Daoy (cell line): ENCODE results near the gene IGDCC3. TPM values are rescaled to one million over a fixed set of nuclear protein-coding genes. Genes with fewer than 3 reads are reported as not detected.
A peak's percentile ranks its signal among the peaks of the same experiment; 100 is the strongest.

Source experiments
- DNase-seq: peaks from one replicate; pipeline ENCODE4 v3.0.0-alpha.2; 2015; ENCODE audit warnings: low read depth
- total RNA-seq: library from RNA; depleted of rRNA; stranded (reverse); fragments of >200 nt; shearing (Covaris generic); gene quantifications from 2 replicates; pipeline ENCODE4 v1.2.3, GENCODE V29; 2014

IGDCC3 gene
- total RNA-seq, 1 experiment from 2014 or later = not detected

DNA sequence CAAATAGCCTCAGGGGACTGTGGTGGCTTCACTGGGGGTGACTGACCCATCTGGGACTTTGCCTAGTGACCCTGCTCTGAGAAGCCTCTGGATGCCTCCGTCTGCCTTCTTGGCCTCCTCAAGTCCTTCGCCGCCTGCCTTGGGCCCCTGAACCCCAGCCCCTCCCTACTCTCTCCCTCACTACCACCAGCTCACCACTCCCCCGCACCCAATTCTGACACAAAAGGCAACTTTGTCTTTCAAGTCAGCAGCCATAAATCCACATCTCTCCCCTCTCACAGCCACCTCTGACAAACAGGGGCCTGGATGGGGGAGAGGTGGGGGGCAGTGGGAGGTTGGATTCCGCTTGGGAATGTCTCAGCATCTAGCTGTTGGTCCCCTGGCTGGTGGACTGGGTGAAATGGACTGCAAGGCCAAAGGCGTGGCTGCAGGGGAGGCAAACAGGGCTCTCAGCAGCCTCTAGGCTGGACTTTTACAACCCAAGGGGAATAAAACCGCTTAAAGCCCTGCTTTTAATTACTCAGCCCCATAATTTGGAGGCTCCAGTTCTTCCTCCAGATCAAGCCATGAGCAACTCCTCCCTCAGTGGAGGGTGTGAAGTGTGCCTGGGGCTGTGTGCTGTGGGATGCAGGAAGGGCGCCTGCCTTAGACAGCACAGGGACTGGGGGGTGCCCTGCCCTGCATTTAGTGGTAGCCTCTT, 33.4 kb downstream of the IGDCC3 start:
- DNase-seq = no peak

DNA sequence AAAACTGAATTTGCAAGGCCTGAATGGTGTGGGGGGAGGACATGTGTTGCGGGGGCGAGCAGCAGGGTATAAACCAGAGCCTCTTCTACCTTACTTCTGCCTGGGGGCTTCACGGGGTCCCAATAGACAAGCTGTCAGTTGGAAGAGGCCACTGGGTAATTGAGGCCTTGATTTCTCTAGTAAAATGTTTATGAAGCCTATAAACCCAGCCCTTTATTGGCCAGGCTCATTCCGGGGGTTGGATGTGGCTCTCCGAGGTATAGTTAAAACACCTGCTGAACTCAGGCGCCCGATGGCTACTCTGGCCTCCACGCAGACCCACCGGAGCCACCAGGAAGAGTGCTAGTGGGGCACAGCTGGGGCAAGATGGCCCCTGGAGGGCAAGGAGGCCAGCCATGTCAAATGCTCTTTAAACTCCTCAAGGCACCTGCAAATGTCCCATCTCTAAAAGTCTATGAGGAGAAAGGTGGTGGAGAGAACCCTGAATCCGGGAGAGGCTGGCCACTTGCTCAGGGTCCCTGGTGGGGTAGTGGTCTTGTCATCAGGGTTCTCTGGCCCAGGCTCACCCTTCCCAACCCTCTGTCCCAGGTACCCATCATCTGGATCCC, 34.3 kb downstream of the IGDCC3 start:
- no peak for DNase-seq

DNA sequence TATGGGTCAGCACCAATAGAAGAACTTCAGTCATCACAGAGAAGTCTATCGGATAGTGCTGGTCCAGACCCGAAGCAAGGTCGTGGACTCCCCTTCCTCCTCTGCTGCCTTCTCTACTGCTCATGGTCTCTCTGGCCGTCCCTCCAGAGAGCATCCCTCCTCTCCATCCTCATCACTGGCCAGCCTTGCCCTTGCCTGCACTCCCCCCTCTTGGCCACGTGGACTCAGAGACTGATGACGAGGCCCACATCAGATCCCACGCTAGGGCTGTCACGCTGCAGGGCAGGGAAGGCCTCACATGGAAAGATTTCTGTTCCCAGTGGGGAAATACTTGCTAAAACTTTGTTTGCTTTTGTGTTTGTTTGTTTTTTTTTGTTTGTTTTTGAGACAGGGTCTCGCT, 35.3 kb downstream of the IGDCC3 start:
- no peak for DNase-seq

DNA sequence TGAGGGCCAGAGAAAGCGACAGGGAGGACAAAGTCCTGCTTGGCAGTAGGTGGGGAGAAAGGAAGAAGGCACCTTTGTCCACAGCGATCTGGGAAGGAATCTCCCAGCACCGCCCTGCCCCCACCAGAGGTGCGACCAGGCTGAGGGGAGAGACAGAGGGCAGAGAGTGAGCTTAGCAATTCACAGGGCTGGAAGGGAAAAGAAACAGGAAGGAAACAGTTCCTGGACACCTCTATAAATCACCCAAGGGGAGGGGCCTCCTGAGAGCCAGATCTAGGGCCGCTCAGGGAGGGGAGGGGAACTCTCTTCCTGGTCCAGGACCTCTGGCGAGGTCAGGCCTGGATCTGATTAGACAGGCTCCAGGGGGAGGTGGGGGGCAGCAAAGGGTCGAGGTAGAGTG, 37.9 kb downstream of the IGDCC3 start:
- no peak for DNase-seq

DNA sequence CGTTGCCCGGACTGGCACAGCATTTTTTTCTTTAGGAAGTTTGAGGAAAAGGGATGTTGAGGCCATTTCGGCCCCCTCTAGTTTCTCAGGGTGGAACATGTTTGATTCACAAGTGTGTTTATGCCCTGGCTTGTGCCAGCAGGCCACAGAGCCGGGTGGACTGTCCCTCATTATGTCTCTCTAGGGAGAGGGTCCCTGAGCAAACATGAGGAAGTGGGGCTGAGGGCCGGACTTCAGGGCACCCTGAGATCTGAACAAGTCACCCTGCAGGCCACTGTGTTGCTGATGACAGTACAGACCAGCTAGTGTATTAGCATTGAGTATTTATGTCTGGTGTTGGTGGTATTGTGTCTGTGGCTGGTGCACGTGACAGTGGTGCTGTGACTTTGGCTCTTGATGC, 38.4 kb downstream of the IGDCC3 start:
- no peak for DNase-seq

DNA sequence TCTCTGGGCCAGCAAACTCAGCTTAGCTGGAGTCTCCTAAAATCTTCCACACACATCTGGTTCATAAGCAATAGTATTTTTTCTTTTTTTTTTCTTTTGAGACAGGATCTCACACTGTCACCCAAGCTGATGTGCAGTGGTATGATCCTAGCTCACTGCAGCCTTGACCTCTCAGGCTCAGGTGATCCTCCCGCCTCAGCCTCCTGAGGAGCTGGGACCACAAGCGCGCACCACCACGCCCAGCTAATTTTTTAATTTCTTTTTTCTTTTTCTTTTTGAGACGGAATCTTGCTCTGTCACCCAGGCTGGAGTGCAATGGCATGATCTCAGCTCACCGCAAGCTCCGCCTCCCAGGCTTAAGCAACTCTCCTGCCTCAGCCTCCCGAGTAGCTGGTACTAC, 39.0 kb downstream of the IGDCC3 start:
- DNase-seq = no peak

DNA sequence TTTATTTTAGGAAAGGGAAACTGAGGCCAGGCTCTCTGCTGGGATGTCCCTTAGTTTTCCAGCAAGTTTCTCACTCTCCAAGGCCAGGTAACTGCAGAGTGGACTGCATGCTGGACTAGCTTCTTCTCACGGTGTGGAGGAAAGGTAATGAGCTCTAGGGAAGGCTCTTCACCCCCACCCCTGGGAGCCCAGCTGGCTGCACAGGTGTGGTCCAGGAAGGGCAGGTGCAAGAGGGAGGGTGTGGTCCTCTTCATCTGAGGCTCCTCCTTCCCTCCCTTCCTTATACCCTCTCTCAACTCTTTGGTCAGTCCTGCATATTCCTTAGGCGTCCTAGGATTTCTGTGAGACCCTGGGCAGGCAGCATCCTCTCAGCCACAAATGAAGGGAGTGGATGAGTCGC, 39.4 kb downstream of the IGDCC3 start:
- DNase-seq = no peak

DNA sequence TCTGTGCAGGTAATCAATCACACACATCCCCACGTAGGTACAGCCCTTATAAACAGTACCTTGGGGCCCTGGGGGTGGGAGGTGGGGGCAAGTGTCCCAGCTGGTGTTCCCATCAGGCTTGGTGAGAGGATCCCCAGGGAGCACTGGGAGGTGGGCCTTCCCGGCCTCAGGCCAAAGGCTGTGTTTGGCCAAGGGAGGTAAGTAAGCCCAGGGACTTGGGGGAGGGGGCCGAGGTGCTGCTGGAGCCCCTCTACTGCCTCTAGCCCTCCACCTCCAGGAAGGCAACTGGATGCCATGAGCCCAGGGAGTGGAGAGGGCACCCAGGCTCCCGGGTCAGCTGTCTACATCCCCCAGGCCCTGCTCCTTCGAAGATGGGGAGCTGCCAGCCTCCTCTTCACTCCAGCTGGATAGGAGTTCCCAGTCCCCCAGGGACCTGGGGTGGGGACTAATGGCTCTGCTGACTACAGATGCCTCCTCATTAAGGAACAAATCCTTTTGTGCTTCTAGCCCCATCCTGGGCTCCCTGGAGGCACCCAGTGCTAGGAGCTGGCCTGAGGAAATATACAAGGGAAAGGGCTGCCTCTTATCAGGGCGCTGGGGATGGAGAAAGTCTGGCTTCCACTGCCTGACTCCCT, 40.2 kb downstream of the IGDCC3 start:
- no peak for DNase-seq

DNA sequence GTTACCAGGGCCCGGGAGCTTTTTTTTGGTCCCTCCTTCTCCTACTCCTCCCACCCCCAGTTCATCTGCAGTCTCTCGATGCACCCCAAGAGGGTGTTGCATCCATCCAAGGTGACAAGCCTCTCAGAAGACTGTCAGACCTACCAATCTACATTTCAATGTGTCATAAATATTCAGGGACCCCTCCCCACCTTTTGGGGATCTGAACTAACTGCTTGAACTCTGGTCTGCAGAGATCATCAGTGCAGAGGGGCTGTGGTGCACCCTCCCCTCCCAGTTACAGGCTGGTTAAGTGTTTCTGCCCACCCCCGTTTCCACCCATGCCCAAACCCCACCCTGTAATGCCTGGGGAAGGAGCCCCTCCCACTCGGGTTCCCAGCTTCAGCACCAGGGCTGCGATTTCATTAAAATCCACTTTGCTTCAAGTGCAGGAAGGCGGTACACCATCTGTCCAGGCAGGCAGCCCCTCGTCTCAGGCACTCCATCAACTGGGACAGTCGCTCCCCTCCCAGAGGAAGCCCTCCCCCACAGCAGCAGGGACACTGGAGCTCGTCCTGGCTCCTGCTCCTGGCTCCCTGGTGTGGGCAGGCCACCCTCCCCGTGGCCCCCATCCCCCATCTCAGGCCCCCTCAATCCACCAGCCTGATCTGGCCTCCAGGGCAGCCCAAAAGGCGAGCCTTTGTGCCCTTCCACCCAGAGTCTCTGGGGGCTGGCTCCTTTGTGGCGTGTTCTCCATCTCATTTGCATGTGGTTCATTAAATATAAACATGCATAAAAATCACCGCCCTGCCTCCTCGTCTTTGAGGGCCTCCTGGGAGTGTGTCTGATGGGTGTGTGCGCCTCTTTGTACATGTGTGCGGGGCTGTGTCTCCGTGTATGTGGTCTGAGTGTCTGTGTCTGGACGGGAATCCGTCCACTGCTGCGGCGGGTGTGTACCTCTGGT, 41.0 kb downstream of the IGDCC3 start:
- no peak for DNase-seq

DNA sequence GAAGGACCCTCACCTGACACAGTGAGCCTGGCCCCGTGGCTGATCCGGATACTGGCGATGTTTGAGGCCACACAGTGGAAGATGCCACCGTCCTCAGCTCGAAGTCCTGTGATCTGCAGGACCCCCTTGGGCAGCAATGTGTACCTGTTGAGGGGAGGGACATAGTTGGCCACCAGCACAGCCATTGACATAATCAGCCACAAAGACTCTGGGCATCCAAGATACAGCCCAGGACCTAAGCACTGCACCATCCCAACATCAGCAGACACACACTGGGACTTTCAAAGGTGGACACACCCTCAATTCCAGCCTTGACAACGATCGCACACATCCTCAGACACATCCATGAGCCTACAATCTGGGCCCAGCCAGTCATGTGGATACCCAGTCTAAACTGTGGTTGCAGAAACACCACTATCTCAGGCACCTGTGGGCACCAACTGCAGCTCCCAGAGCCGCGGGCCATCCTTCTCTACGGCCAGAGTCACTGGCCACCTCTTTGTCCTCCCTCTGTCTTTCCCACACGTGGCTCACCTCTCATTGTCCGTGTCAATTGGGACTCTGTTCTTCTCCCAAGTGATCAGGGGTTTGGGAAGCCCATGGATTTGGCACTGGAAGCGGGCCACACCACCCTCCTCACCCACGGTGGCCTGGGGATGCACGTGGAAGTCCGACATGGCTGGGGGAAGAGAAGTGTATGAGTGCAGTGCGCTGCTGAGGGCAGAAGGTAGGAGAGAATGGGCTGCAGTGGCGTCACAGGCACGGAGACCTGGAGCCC, 42.3 kb downstream of the IGDCC3 start:
- DNase-seq = no peak

DNA sequence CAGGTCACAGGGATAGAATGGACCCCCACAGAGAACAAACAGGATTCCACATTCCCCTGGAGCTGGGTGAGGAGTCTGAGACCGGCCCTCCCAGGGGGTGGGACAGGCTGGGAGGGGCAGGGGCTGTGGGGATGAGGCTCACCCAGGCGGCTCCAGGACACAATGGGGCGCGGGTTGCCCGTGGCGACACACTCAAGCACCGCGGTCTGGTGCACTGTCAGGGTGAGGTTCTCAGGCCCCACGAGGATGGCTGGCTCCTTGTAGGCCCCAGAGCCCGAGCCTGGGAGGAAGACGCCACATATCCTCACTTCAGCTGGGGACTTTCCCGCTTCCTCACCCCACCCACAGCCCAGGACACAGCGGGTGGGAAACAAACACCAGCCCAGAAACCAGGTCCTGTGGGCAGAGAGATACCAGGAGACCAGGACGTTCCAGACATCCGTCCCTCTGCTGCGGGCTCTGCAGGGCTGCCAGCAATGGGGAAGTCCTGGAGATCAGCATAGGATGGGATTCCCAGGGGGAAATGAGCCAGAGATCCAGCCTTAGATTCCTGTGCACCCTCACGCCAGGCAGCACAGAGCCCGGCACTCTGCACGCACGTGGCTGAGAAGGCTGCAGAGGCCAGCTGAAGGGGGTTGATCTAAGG, 43.1 kb downstream of the IGDCC3 start:
- DNase-seq = peak; percentile 48

DNA sequence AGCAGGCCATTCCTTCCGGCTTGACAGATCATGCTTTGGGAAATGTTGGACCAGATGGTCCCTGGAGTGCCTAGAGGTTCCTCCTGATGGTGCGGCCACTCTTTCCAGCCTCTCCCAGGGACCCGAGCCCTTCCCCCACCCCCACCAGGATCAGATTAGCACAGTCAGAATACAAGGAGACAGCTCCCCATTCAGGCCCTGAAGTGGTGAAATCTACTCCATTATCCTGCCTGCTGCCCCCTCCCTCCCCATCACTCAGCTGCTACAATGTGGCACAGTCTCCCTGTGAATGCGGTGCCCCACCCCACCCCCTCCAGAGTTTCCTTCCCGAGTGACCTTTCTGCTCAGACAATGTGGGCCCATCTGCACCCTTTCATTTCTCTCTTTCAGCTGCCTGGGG, 43.9 kb downstream of the IGDCC3 start:
- no peak for DNase-seq

DNA sequence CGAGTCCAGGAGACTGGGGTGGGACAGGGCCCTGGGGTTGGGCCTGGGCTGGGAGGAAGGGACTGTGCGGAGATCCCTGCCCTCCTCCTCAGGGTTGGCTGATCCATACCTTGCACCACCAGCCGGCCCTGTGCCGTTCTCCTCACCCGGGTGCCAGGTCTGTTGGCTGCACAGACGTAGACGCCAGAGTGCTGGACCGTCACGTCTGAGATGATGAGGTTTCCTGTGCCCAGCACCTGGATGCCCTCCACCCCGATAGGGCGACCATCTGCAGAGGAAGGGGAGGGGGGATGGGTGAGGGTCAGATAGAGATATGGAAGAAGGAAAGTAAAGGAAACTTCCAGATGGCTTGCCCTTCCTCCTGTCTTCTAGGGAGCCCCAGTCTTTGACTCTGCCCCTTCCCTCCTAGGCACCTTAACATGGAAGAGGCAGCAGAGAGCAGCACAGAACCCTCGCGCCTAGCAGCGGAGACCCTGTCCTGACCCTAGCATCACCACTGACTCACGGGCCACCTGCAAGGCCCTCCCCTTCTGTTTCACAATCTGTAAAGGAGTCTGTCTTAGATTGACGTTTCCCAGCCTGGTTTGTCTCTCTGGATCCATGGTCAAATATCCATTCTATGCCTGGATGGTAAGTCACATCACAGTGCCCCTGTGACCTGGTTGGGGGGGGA, 44.5 kb downstream of the IGDCC3 start:
- DNase-seq = no peak

DNA sequence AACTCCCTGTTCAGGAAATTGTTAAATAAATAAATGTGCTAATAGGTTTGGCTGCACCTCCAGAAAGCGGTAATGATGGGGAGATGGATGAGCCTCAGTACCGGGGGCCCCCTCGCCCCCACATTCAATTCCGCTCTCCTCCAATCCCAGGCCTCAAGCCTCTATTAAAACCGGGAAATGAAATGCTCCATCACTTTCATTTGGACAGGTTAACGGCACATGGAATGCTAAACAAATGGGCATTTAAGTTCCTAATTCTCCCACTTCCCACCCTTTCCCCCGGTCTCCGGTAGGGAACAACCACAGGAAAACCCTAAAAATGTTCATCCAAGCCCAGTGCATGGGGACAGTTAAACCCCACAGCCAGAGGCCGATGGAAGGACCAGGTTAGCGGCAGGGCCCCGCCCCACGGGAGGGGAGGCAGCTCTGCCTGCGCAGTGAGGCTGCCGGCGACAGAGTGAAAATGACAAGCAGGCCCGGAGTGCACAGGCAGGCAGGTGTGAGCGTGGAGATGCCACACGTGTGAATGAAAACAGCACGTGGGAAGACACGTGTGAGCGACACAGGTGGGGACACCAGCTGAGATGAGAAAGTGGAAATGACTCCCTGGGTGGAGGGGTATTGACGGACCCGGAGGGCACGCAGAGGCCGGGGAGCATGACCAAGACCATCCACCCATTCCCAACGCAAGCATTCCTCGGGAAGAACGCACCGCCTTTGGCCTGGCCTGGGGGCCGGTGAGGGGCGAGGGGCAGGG, 45.2 kb downstream of the IGDCC3 start:
- no peak for DNase-seq

DNA sequence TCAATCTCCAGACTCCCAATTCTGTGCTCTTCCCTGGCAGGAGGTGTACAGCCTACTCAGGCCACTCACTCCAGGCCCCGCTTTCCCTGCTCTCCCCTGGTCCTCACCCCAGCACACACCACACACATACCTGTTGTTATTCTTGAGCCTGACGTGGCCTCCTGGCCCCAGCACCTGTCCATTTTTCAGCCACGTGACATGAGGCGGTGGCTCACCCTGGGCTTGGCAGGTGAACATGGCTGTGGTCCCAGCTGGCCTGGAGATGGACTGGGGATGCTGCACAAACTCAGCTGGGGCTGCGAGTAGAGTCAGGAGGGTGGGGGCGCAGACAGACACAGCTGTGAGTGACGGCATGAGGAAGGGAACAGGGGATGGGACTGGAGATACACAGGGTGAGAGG, 46.0 kb downstream of the IGDCC3 start:
- no peak for DNase-seq

DNA sequence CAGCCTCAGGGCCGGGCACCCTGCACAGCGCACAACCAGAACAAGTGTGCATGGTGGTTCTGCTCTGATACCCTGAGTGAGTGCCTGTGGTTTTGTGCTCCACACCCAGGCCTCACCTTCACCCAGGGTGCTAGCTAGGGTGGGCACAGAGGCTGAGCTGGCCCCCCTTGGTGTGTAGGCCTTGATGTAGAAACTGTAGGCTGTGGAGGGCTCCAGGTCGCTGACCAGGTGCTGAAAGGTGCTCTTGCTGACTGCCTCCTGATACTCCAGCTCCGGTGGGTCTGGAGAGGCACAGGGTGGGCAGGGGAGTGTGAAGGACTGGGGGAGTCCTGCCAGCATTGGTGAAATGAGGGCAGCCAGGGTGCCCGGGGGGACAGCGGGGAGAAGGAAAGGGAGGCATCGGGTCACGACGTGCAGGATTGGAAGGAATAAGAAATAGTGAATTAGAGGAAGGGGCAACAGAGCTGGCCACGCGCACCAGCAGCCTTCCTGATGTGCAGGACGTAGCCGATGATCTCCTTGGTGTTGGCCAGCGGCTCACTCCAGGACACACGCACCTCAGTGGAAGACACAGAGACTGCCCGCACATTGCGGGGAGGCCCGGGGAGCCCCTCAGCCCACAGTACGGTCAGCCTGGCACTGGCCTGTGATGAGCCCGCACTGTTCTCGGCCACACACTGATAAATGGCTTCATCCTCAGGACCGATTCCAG, 46.7 kb downstream of the IGDCC3 start:
- DNase-seq = no peak

DNA sequence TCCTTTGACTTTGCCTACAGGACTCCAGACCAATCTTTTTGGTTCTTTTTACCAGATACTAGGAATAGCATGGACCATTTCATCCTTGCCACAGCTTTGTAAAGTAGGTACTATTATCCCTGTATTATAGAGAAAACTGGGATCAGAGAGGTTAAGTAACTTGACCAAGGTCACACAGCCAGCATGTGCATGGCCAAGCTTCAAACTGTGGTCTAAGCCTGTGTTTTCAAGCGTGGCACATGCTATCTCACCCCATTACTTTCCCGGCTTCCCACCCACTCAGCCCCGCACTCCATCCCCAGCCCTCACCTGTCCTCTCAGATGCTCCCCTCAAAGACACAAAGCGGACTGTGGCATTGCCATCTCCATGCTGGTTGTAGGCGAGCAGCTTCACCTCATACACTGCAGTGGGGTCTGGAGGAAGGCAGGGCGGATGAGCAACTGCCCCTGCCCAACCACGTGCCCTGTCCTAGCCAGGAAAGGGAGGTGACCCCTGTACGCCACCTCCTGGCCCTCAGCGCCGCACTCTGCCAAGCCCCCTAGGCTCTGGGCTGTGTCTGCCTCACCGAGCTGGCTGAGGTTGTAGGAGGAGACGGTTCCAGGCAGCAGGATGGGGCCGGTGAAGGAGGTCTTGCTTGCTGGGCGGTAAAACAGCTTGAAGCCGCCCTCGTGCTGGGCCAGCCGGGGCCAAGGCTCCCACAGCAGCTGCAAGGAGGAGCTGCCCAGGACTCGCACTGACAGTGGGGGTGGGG, 47.6 kb downstream of the IGDCC3 start:
- no peak for DNase-seq

DNA sequence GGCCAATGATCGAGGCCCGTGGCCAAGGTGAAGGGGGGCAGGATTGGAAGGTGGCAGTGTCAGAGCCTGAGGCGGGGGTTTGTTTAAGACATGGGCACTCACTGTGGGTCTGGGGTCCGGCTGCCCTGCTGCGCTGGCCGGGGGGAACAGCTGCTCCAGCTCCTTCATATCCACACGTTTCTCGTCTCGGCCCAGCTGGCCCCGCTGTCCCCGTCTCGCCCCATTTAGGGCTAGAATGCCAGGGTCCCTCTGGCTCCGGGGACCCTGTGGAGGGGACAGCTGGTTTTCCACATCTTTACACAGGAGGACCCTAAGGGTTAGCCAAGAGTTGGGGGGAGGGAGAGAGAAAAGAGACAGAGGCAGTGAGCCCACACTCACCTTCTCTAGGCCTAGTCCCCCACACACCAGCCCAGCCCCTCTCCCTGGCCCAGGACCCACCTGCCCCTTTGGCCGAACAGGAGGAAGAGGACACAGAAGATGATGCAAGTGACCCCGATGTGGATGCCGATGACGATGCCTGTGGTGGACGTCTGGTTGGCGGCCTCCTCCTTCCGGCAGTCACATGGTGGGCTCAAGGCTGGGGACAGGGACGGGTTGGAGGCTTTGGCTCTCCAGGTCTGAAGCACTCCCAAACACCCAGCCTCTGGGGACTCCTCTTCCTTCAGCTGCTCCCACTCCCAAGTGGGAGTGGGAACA, 48.4 kb downstream of the IGDCC3 start:
- no peak for DNase-seq
